GM10248 (cell line): ENCODE results near the gene PPL.

ENCODE experiments used
- CTCF ChIA-PET: fragments of 300-600 bp; sonication (Branson Sonifier 250); formaldehyde crosslinking; extraction: SDS; loops from one replicate; lab custom pipeline; 2021; ENCODE audit warnings: antibody characterized with exemption; lab: Yijun Ruan, JAX
- POLR2A ChIA-PET: fragments of 350-650 bp; sonication (Branson Sonifier 250); formaldehyde crosslinking; extraction: SDS; loops from one replicate; lab custom pipeline; 2020; ENCODE audit warnings: antibody characterized with exemption; lab: Yijun Ruan, JAX
- DNase-seq: peaks from one replicate; pipeline ENCODE4 v3.0.0; 2012; ENCODE audit errors: extremely low spot score
- CTCF ChIP-seq: IDR thresholded peaks from 2 replicates; pipeline ENCODE4 v1.5.1; 2012; ENCODE audit warnings: mild to moderate bottlenecking, low read depth; ENCODE audit errors: extremely low read depth, missing control alignments, control extremely low read depth

The PPL gene

GRCh38 chr16:4895366-4895765 lies 41.6 kb downstream of the PPL start:
- no peak for TF ChIP-seq CTCF
- ChIA-PET POLR2A (no interaction called here), CTCF (interaction anchor here (0.9 kb wide), 1 partner anchor 8 kb away, joined by 3 read pairs; no protein-coding TSS in a partner anchor)
- DNase-seq: no peak

- CTCF ChIA-PET: interaction anchor here (0.9 kb wide), 2 partner anchors 9 to 10 kb away, joined by 3 read pairs; no protein-coding TSS in a partner anchor
- DNase-seq: no peak
- POLR2A ChIA-PET: no interaction called here
- TF ChIP-seq CTCF: no peak
These were observed 42.4 kb downstream of the PPL start for GRCh38 chr16:4894276-4895150.

- no peak for DNase-seq
- TF ChIP-seq CTCF: no peak
- POLR2A ChIA-PET: no interaction called here
- CTCF ChIA-PET: interaction anchor here (0.9 kb wide), 1 partner anchor 9 kb away, joined by 3 read pairs; no protein-coding TSS in a partner anchor
These were observed 43.7 kb downstream of the PPL start for GRCh38 chr16:4893103-4893862.

- POLR2A ChIA-PET: interaction anchor here (0.6 kb wide), 1 partner anchor 168 kb away, joined by 5 read pairs; no protein-coding TSS in a partner anchor
These were observed 44.4 kb downstream of the PPL start for GRCh38 chr16:4892361-4893102.

GRCh38 chr16:4891886-4892216 lies 45.1 kb downstream of the PPL start:
- DNase-seq: no peak
- CTCF ChIA-PET: interaction anchor here (1.1 kb wide), 1 partner anchor 8 kb away, joined by 3 read pairs; no protein-coding TSS in a partner anchor
- POLR2A ChIA-PET: no interaction called here
- TF ChIP-seq CTCF: no peak

More at GRCh38 chr16:4892361-4893102, 44.4 kb downstream of the PPL start:
- CTCF ChIA-PET: interaction anchor here (1.1 kb wide), 1 partner anchor 9 kb away, joined by 3 read pairs; no protein-coding TSS in a partner anchor
- DNase-seq: no peak
- no peak for TF ChIP-seq CTCF
